ENCODE measurements around the gene DYSF.

DYSF gene

GRCh38 chr2:71566372-71566771, 113.0 kb downstream of the DYSF start:
- no peaks in the 10 kb centered on the region for H3K27me3 ChIP-seq (ENCODE audit: control insufficient read depth, low read length)
- H3K4me2 ChIP-seq (ENCODE audit: low read length), result no peak overlapping the region
- H3K4me1 ChIP-seq (ENCODE audit: control insufficient read depth, low read length), result no peaks in the 10 kb centered on the region
- no peaks in the 10 kb centered on the region for H4K20me1 ChIP-seq (ENCODE audit: control insufficient read depth, insufficient read depth, low read depth, low read length)
- peaks cover 9% of the 10 kb centered on the region; the same call in 1 of the 2 replicates for H3K9me3 ChIP-seq (ENCODE audit: control insufficient read depth, insufficient read depth, low read length)
- H3K4me3 ChIP-seq (ENCODE audit: low read length), result no peak overlapping the region
- H3K79me2 ChIP-seq (ENCODE audit: control insufficient read depth, low read length), result no peaks in the 10 kb centered on the region
- no peak overlapping the region for H3K27ac ChIP-seq (ENCODE audit: low read depth, low read length)
- no peaks in the 10 kb centered on the region for H3K36me3 ChIP-seq (ENCODE audit: control insufficient read depth, low read length)
- TF ChIP-seq EZH2phosphoT487 (IDR thresholded peaks at IDR 0.05; ENCODE audit: borderline replicate concordance, low read length) (no peak), CTCF (IDR thresholded peaks at IDR 0.05; ENCODE audit: low read depth, low read length, poor library complexity, severe bottlenecking) (no peak)
- H3K9me2 ChIP-seq (replicated peaks; ENCODE audit: control insufficient read depth, low read length), result no peaks in the 10 kb centered on the region
- no peaks in the 10 kb centered on the region for H3F3A ChIP-seq (ENCODE audit: control insufficient read depth, insufficient read depth)

GRCh38 chr2:71567625-71568024, 114.3 kb downstream of the DYSF start:
- Histone ChIP-seq H3K36me3 (ENCODE audit: control insufficient read depth, low read length) (no peaks in the 10 kb centered on the region), H3K27me3 (ENCODE audit: control insufficient read depth, low read length) (no peaks in the 10 kb centered on the region), H3K27ac (ENCODE audit: low read depth, low read length) (no peak overlapping the region), H3K4me3 (ENCODE audit: low read length) (no peak overlapping the region), H3F3A (ENCODE audit: control insufficient read depth, insufficient read depth) (no peaks in the 10 kb centered on the region), H3K4me1 (ENCODE audit: control insufficient read depth, low read length) (no peaks in the 10 kb centered on the region), H3K9me3 (ENCODE audit: control insufficient read depth, insufficient read depth, low read length) (peaks cover 11% of the 10 kb centered on the region; the same call in 1 of the 2 replicates), H3K4me2 (ENCODE audit: low read length) (no peak overlapping the region), H4K20me1 (ENCODE audit: control insufficient read depth, insufficient read depth, low read depth, low read length) (no peaks in the 10 kb centered on the region), H3K79me2 (ENCODE audit: control insufficient read depth, low read length) (no peaks in the 10 kb centered on the region), H3K9me2 (replicated peaks; ENCODE audit: control insufficient read depth, low read length) (no peaks in the 10 kb centered on the region)
- TF ChIP-seq CTCF (IDR thresholded peaks at IDR 0.05; ENCODE audit: low read depth, low read length, poor library complexity, severe bottlenecking) (no peak), EZH2phosphoT487 (IDR thresholded peaks at IDR 0.05; ENCODE audit: borderline replicate concordance, low read length) (no peak)

DNA sequence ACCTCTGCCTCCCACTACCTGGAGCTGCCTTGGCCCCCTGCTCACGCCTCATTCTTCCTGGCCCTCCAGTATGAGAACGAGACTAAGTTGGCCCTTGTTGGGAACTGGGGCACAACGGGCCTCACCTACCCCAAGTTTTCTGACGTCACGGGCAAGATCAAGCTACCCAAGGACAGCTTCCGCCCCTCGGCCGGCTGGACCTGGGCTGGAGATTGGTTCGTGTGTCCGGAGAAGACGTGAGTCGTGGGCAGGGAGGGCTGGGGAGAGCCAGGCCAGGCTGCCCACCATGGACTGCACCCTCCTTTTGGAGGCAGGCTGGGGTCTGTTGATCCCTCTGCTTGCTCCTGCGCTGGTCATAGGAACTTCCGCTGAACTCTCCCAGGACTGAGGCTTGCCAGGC, 114.7 kb downstream of the DYSF start:
- no peaks in the 10 kb centered on the region for H3K27me3 ChIP-seq (ENCODE audit: control insufficient read depth, low read length)
- no peak for TF ChIP-seq EZH2phosphoT487 (IDR thresholded peaks at IDR 0.05; ENCODE audit: borderline replicate concordance, low read length)
- no peak for TF ChIP-seq CTCF (IDR thresholded peaks at IDR 0.05; ENCODE audit: low read depth, low read length, poor library complexity, severe bottlenecking)
- H3K27ac ChIP-seq (ENCODE audit: low read depth, low read length), result no peak overlapping the region
- no peaks in the 10 kb centered on the region for H3F3A ChIP-seq (ENCODE audit: control insufficient read depth, insufficient read depth)
- H3K79me2 ChIP-seq (ENCODE audit: control insufficient read depth, low read length), result no peaks in the 10 kb centered on the region
- H3K36me3 ChIP-seq (ENCODE audit: control insufficient read depth, low read length), result no peaks in the 10 kb centered on the region
- H3K4me2 ChIP-seq (ENCODE audit: low read length), result no peak overlapping the region
- H4K20me1 ChIP-seq (ENCODE audit: control insufficient read depth, insufficient read depth, low read depth, low read length), result no peaks in the 10 kb centered on the region
- H3K9me3 ChIP-seq (ENCODE audit: control insufficient read depth, insufficient read depth, low read length), result peaks cover 11% of the 10 kb centered on the region; the same call in 1 of the 2 replicates
- H3K9me2 ChIP-seq (replicated peaks; ENCODE audit: control insufficient read depth, low read length), result no peaks in the 10 kb centered on the region
- no peak overlapping the region for H3K4me3 ChIP-seq (ENCODE audit: low read length)
- H3K4me1 ChIP-seq (ENCODE audit: control insufficient read depth, low read length), result no peaks in the 10 kb centered on the region
